Breast epithelium (tissue), 4 donors: ENCODE results near the gene MAN1A1. TPM values are rescaled to one million over a fixed set of nuclear protein-coding genes. Genes with fewer than 3 reads are reported as not detected.
A peak's percentile ranks its signal among the peaks of the same experiment; 100 is the strongest.

Experiments used
- DNase-seq, 2 donors: peaks; one replicate each; pipeline ENCODE4 v3.0.0-alpha.2; 2019; ENCODE audit warnings: low spot score in 2 of 2
- H3K27ac ChIP-seq, 2 donors: fragments of 200-600 bp; sonication (generic) in 1 of 2; one replicate each; pipeline ENCODE4 v1.5.1; 2016 to 2019; ENCODE audit warnings: mild to moderate bottlenecking in 1 of 2
- H3K27me3 ChIP-seq, 2 donors: fragments of 200-600 bp; sonication (generic) in 1 of 2; one replicate each; pipeline versions ENCODE4 v1.5.1 to v1.6.0; 2017 to 2019; ENCODE audit warnings: control low read depth in 1 of 2, mild to moderate bottlenecking in 1 of 2
- H3K36me3 ChIP-seq: fragments of 200-600 bp; one replicate; pipeline ENCODE4 v1.5.1; 2019
- H3K4me1 ChIP-seq, 2 donors: fragments of 200-600 bp; sonication (generic); one replicate each; pipeline ENCODE4 v1.5.1; 2016 to 2019; ENCODE audit warnings: control low read depth in 1 of 2
- H3K4me3 ChIP-seq, 3 donors: fragments of 200-600 bp; sonication (generic); 1 replicate in 2 of 3; 2 replicates in 1 of 3; pipeline ENCODE4 v1.5.1; 2016 to 2019; ENCODE audit warnings: mild to moderate bottlenecking in 3 of 3, moderate library complexity in 2 of 3
- H3K9me3 ChIP-seq, 2 donors: fragments of 200-600 bp; sonication (generic) in 1 of 2; one replicate each; pipeline ENCODE4 v1.5.1; 2016 to 2019; ENCODE audit warnings: control low read depth in 1 of 2
- CTCF ChIP-seq, 3 donors: fragments of 450-650 bp; IDR thresholded peaks; one replicate each; pipeline ENCODE4 v1.5.1; 2016 to 2017; ENCODE audit warnings: antibody characterized with exemption in 3 of 3, mild to moderate bottlenecking in 3 of 3, moderate library complexity in 3 of 3
- POLR2A ChIP-seq: fragments of 450-650 bp; IDR thresholded peaks from one replicate; pipeline ENCODE4 v1.6.1; 2016; ENCODE audit warnings: antibody characterized with exemption, mild to moderate bottlenecking, moderate library complexity
- POLR2AphosphoS5 ChIP-seq, 3 donors: sonication (generic); formaldehyde crosslinking; IDR thresholded peaks; one replicate each; pipeline ENCODE4 v1.6.1; 2017; ENCODE audit warnings: antibody characterized with exemption in 3 of 3
- intact Hi-C: fragments of 100-400 bp; cut with DNase I; formaldehyde crosslinking; loops from one replicate; pipeline ENCODE4 v1.15.1; 2023; ENCODE audit warnings: low total_unique reads
- total RNA-seq, 3 donors: library from RNA; depleted of rRNA; stranded (reverse); fragments of >200 nt; gene quantifications; one replicate each; pipeline ENCODE4 v1.1.0, GENCODE V29; 2016

The MAN1A1 gene
- total RNA-seq, 3 donors from 2014 or later: 81.2 to 481 (median 104) TPM

- H3K27me3 ChIP-seq: no peaks in the 10 kb centered on the region
- H3K4me3 ChIP-seq: peak overlapping the region in 2 of 3 donors; percentile 2 to 40
- DNase-seq: no peak
- H3K4me1 ChIP-seq: no peaks in the 10 kb centered on the region
- no peaks in the 10 kb centered on the region for H3K9me3 ChIP-seq
- intact Hi-C loops: loop anchor here (10.0 kb wide), 1 partner anchor 466 kb away; no protein-coding TSS in a partner anchor
- no peaks in the 10 kb centered on the region for H3K36me3 ChIP-seq
- no peak for TF ChIP-seq POLR2AphosphoS5 (IDR thresholded peaks at IDR 0.05)
- no peak for TF ChIP-seq CTCF (IDR thresholded peaks at IDR 0.05)
- no peak for TF ChIP-seq POLR2A
- H3K27ac ChIP-seq: no peak overlapping the region
Measured at GRCh38 chr6:119148825-119149525, 200.6 kb downstream of the MAN1A1 start.

- TF ChIP-seq CTCF (IDR thresholded peaks at IDR 0.05) (peak in 2 of 3 donors; percentile 58 to 61), POLR2AphosphoS5 (IDR thresholded peaks at IDR 0.05) (no peak)
- Histone ChIP-seq H3K27ac (no peak overlapping the region), H3K27me3 (no peaks in the 10 kb centered on the region), H3K4me1 (no peaks in the 10 kb centered on the region), H3K9me3 (no peaks in the 10 kb centered on the region), H3K36me3 (no peaks in the 10 kb centered on the region), H3K4me3 (peak overlapping the region in 2 of 3 donors; percentile 2 to 40)
- no peak for DNase-seq
- intact Hi-C loops: loop anchor here (10.0 kb wide), 1 partner anchor 467 kb away; no protein-coding TSS in a partner anchor
Measured at GRCh38 chr6:119148098-119148824, 201.3 kb downstream of the MAN1A1 start.

GRCh38 chr6:119147101-119148053, 202.2 kb downstream of the MAN1A1 start:
- no peak for DNase-seq
- Histone ChIP-seq H3K9me3 (no peaks in the 10 kb centered on the region), H3K4me3 (no peak overlapping the region), H3K27me3 (no peaks in the 10 kb centered on the region), H3K27ac (peak overlapping the region; percentile 48 to 76), H3K36me3 (no peaks in the 10 kb centered on the region), H3K4me1 (no peaks in the 10 kb centered on the region)
- intact Hi-C loops: loop anchor here (10.0 kb wide), 1 partner anchor 467 kb away; no protein-coding TSS in a partner anchor
- TF ChIP-seq POLR2AphosphoS5 (IDR thresholded peaks at IDR 0.05) (peak in 1 of 3 donors; percentile 36), POLR2A (no peak)

- H3K9me3 ChIP-seq: no peaks in the 10 kb centered on the region
- H3K36me3 ChIP-seq: no peaks in the 10 kb centered on the region
- no peak overlapping the region for H3K27ac ChIP-seq
- no peak overlapping the region for H3K4me3 ChIP-seq
- intact Hi-C loops: loop anchor here (10.0 kb wide), 1 partner anchor 470 kb away; no protein-coding TSS in a partner anchor
- no peak for DNase-seq
- TF ChIP-seq POLR2AphosphoS5 (IDR thresholded peaks at IDR 0.05) (no peak), CTCF (IDR thresholded peaks at IDR 0.05) (no peak), POLR2A (no peak)
- no peaks in the 10 kb centered on the region for H3K4me1 ChIP-seq
- no peaks in the 10 kb centered on the region for H3K27me3 ChIP-seq
Measured at GRCh38 chr6:119145111-119145510, 204.4 kb downstream of the MAN1A1 start.

GRCh38 chr6:119142637-119143036, 206.9 kb downstream of the MAN1A1 start:
- no peaks in the 10 kb centered on the region for H3K27me3 ChIP-seq
- H3K36me3 ChIP-seq: no peaks in the 10 kb centered on the region
- no peak overlapping the region for H3K4me3 ChIP-seq
- H3K9me3 ChIP-seq: no peaks in the 10 kb centered on the region
- H3K4me1 ChIP-seq: no peaks in the 10 kb centered on the region
- no peak for DNase-seq
- no peak overlapping the region for H3K27ac ChIP-seq
- intact Hi-C loops: loop anchor here (10.0 kb wide), 1 partner anchor 472 kb away; no protein-coding TSS in a partner anchor
- TF ChIP-seq POLR2AphosphoS5 (IDR thresholded peaks at IDR 0.05) (no peak), CTCF (IDR thresholded peaks at IDR 0.05) (no peak), POLR2A (no peak)
